ENCODE measurements around the gene CAPN5.

The CAPN5 gene

DNA sequence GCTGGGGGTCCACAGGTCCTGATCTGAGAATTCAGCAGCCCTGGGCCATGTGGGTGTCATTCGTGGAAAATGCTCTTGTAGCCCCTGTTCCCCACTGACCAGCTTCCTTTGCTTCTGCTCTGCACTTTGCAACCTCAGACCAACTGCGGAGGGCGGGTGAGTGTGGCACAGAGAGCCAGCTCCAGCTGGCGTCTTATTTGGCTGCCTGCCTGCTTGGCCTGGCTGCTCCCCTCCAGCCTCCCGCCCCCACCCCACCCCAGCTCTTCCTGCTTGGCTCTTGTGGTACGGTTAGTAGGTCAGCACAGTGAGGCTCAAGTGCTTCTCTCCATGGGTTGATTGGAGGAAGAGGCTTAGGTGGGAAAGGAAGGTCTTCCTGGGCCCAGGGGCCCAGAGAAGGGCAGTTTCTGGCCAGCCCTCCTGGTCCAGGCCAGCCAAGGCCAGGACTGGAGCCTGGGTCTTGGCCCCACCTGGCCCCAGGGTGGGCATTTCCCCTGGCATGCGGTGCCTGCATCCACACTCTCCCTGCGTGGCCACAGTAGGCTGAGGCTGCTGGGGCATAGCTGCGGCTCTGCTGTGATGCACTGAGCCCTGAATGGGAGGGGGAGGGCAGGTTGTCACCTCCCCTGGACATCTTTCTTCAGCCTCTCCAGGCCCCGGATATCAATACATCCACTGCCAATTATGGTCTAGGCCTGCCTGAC is 87.8 kb downstream of the CAPN5 start:
- DNase-seq = no peak

GRCh38 chr11:77155082-77155475 is 88.3 kb downstream of the CAPN5 start:
- no peak for DNase-seq

DNA sequence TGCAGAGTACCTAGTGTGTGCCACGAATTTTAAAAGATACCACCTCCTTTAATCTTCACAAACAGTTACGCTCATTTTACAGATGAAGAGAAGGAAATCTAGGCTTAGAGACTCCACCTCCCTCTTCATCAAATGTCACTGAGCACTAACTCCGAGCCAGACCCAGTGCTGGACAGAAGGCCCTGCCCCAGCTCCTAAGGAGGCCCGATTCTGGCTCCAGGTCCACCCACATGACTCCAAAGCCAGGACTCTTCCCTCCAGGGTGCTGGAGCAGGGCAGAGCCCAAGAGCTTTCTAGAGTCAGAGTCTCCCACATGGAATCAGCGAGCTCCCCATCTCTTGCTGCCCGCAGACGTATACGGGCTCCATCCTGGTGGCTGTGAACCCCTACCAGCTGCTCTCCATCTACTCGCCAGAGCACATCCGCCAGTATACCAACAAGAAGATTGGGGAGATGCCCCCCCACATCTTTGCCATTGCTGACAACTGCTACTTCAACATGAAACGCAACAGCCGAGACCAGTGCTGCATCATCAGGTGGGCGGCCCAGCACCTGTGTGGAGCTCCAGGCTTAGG is 88.9 kb downstream of the CAPN5 start:
- no peak for DNase-seq

GRCh38 chr11:77156396-77157195 is 89.8 kb downstream of the CAPN5 start:
- DNase-seq = no peak

DNA sequence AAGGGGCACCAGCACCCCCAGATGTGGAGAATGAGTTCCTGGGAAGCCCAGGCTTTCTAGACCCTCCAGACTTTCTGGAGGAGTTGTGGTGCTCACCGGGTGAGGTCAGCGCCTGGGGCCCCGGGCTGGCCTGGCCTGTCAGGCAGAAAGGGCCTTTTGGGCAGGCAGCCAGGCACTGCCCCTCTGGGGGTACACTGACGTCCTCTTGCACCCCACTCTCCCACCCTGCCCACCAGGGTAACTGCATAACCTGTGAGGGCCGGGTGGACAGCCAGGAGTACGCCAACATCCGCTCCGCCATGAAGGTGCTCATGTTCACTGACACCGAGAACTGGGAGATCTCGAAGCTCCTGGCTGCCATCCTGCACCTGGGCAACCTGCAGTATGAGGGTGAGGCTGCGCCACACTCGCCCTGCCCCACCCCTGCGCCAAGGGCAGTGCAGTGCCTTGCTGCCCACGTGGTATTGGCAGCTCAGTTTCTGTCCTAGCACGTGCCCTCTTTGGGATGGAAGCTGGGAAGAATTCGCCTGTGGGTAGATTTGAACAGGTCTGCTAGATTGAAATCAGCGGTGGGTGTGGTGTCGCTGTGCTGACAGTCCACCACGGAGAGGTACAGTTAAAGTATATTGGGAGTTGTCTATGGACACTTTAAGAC is 91.4 kb downstream of the CAPN5 start:
- no peak for DNase-seq

- DNase-seq = no peak
Measured at GRCh38 chr11:77159219-77159936, 92.6 kb downstream of the CAPN5 start.

DNA sequence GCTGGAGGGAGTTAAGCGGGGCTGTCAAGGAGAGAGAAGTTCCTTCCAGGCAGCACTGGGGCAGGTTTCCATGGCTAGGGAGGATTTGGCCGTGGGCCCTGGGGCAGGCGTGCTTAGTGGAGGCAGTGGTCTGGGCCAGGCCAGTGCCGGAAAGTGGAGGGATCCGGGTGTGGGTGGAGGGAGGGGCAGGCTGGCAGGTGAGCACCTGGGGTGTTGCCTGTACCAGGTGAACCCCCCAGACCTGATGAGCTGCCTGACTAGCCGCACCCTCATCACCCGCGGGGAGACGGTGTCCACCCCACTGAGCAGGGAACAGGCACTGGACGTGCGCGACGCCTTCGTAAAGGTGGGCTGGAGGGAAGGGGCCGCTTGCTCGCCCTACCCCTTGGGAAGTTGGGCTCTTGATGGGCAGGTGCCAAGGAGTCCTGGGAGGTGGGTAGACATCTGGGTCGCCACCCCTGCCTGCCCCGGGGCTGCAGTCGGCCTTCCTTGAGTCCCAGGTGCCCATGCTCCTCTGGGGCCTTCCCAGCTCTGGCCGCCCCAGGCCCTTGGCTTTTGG is 93.2 kb downstream of the CAPN5 start:
- DNase-seq = no peak

DNA sequence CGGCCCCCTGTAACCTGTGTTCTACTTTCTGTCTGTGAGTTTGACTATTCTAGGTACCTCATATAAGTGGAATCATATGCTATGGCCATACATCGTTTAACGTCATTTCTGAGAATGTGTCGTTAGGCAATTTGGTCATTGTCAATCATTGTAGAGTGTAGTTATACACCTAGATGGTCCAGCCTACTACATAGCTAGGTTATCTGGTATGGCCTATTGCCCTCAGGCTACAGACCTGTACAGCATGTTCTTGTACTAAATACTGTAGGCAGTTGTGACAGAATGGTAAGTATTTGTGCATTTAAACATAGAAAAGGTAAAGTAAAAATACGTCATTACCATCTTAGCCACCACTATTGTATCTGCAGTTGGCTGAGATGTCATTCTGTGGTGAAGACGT is 96.5 kb downstream of the CAPN5 start:
- DNase-seq = no peak

- no peak for DNase-seq
Measured at GRCh38 chr11:77165066-77165465, 98.3 kb downstream of the CAPN5 start.

DNA sequence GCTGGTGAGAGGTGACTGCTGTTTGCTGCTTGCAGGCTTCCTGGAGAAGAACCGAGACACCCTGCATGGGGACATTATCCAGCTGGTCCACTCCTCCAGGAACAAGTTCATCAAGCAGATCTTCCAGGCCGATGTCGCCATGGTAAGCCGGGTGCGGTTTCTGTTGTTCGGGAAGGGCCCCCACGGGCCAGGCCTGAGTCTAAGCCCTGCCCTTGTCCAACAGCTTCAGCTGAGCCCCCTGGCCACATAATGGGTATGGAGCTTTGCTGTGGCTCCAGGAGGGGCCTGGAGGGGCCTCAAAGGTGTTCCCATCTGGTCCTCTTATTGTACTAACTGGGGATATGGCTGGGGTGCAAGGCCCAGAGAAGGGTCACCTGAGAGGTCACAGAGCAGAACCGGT is 99.2 kb downstream of the CAPN5 start:
- no peak for DNase-seq

- DNase-seq = no peak
Measured at GRCh38 chr11:77167111-77167626, 100.4 kb downstream of the CAPN5 start.

DNA sequence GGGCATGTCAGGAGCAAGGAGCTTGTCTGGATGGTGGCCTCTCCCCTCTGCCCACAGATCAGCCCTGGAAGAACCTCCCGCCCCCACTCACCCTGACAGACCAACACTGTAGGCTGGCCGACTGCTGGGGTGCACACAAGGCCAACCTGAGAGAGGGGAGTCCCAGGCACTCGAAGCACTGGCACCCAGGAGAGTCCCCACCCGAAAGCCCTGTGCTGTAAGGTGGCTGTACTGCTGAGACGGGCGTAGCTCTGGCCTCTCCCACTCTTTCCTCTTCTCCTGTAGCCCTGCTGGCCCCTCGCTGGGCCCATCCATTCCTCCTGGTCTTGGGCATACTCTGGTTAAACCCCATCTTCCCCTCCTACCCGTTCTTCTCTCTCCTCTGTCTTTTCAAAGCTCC is 101.0 kb downstream of the CAPN5 start:
- no peak for DNase-seq

DNA sequence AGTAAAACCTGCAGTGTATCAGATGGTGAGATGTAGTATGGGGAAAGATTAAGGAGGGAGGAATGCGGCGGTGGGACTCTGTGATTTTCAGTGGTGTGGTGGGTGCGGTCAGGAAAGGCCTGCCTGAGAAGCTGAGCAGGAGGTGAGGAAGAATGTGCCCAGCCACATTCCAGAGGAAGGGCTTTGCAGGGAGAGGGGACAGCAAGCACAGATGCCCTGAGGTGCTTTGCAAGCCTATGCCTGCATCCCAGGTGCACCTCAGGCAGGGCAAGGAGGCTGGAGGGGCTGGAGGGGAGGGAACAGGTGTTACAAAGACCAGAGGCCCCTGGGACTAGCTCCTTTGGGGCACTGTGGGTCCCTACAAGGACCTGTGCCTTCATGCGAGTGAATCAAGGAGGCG is 103.3 kb downstream of the CAPN5 start:
- no peak for DNase-seq

DNA sequence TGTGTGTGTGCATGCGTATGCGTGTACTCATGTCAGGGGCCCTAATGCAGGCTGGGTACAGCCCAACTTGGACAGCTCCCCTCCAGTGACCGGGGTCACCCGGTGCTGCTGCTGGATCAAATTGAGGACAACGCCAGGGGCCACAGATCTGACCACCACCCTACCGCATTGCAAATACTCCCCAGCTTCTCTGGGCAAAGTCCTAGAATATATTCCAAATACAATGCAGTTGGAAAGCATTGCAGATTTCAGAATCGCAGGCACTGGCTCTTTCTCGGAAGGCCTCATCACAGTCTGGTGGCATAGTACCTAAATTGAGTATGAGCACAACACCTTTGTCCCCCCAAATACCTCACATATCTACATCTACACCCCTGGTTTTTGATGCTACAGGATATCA is 104.5 kb downstream of the CAPN5 start:
- DNase-seq = no peak

GRCh38 chr11:77171885-77172665 is 105.3 kb downstream of the CAPN5 start:
- no peak for DNase-seq

- no peak for DNase-seq
Measured at GRCh38 chr11:77172666-77172982, 105.9 kb downstream of the CAPN5 start.

- no peak for DNase-seq
Measured at GRCh38 chr11:77173494-77173893, 106.7 kb downstream of the CAPN5 start.

DNA sequence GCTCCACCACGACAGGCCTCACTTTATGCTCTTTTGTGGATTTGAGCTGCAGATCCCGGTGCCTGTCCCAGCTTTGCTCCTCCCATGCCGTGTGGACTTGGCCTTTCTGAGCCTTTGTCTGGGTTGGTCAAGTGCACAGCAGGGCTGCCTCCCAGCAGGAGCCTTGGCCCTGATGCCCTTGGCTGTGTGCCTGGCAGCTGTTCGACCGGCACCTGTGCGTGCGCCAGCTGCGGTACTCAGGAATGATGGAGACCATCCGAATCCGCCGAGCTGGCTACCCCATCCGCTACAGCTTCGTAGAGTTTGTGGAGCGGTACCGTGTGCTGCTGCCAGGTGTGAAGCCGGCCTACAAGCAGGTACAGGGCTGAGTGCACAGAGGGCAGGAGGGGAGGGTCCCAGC is 107.8 kb downstream of the CAPN5 start:
- DNase-seq = no peak

GRCh38 chr11:77175021-77175842 is 108.5 kb downstream of the CAPN5 start:
- DNase-seq = no peak

All from effector CD8-positive, alpha-beta T cell (primary cell).